Sciatic nerve (tissue), 2 donors: ENCODE measurements around the gene CES5A. TPM values are rescaled to one million over a fixed set of nuclear protein-coding genes. Genes with fewer than 3 reads are reported as not detected.
A peak's percentile ranks its signal among the peaks of the same experiment; 100 is the strongest.
"Not testable (repeated sequence)": the region's sequence is repeated elsewhere in the genome, so short reads cannot be mapped to it uniquely, and the experiment has no call there.

Experiments used
- ATAC-seq: fragments of 200-7000 bp; cut with Tn5 transposase; one replicate; pipeline ENCODE4 v1.9.1; 2020; ENCODE audit warnings: mild to moderate bottlenecking, moderate library complexity
- DNase-seq: peaks from one replicate; pipeline ENCODE4 v3.0.0-alpha.2; 2020; ENCODE audit warnings: low spot score
- intact Hi-C: fragments of 100-400 bp; cut with DNase I; formaldehyde crosslinking; loops from one replicate; pipeline ENCODE4 v1.14.2; 2022
- total RNA-seq: library from RNA; stranded (reverse); fragmentation: NEBNext Ultra II Directional; extraction: Animal tissue kit (Norgen Biotek cat#: 25700); gene quantifications from one replicate; pipeline ENCODE4 v1.2.1, GENCODE V29; 2021
- donor health status: DM: no; HTN: no; CAD: no.
- donor health status: DM: no; HTN: no; CAD: no.

The CES5A gene
- total RNA-seq, 1 donor from 2014 or later, result not detected

DNA sequence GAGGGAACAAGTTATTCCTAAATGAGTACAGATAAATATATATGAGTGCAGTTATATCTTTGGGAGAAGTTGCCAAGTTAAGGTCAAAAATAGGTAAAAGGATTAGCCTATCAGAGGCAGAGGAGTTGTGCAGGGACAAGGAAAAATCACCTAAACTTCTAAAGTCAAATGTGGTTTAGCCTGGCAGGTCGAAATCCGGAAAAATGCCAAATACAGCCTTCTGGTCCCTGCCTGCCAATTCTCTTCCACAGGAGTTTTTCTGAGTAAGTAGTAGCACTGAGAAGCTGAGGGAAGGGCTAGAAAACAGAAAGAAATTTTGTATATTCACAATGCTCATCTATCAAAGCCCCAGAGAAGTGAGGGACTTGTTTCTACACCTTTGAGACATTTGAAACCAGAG lies 17.6 kb upstream of the CES5A start:
- DNase-seq (no peak), ATAC-seq (no peak)
- intact Hi-C loops, result no loop called here

DNA sequence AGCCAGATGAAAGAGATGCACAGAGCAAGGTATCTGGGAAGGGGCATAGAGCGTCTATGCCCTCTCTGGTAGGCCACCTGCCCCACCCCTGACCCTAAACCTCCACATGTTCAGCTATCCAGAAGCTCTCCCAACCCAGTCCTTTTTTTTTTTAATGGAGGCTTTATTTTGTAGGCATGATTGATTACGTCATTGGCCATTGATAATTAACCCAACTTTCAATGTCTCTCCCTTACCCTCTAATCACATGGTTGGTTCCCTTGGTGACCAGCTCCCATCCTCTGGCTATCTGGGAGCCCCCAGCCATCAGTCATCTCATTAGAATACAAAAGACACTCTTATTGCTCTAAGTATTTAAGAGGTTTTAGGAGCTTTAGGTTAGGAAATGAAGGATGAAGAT lies 14.3 kb upstream of the CES5A start:
- ATAC-seq (no peak), DNase-seq (no peak)
- intact Hi-C loops, result no loop called here

DNA sequence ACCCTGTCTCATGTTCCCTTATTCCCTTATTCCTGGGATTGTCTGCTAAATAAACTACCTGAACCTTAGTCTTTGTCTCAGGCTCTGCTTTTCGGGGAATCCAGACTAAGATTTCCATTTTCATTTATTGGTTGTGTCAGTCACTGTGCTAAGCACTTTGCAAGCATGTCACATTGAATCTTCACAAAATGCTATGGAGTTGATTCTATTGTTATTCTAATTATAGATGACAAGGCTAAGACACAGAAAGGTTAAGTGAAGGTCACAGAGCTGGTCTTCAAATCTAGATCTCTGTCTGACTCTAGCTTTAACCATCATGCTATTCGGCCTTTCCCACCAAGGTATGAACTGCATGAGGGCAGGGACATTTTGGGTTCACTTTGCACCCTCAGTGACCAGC lies 13.4 kb upstream of the CES5A start:
- no peak for DNase-seq
- no peak for ATAC-seq

DNA sequence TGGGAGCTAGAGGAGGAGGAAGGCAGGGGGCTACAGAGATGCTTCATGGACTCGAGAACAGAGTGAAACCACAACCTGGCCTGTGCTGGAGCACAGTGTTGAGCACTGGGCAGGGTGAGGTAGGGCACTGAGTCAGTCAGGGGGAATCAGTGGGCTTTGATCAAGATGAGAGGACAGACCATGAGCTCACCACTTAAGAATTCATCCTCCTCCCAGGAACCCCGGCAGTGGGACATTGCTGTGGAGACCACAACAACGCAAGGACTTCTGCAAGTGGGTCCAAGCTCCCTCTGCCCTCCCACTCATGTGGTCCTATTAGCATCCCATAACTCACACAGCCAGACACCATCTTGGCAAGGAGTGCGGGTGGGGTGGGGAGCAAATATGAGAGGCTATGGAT lies 1.7 kb upstream of the CES5A start:
- ATAC-seq (no peak), DNase-seq (no peak)
- intact Hi-C loops, result no loop called here

More for the DNA sequence above, 13.4 kb upstream of the CES5A start:
- intact Hi-C loops, result no loop called here

DNA sequence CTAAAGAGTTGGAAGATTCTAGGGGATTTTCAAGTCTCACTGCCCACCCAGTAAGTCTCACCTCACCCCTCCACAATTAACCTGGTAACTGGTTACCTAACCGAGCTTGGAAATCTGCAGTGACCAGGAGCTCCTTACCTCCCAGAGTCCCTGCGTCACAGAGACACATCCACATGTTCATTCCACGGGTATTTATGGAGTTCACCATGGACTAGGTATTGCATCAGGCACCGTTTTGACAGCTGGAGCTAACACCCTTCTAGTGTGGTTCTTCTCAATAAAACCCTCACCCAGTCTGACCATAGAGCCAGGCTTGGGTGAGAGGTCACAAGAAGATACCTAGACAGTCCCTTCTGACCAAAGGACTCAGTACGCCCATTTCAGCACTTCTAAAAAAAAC lies 2.1 kb downstream of the CES5A start:
- ATAC-seq, result no peak
- intact Hi-C loops, result no loop called here

DNA sequence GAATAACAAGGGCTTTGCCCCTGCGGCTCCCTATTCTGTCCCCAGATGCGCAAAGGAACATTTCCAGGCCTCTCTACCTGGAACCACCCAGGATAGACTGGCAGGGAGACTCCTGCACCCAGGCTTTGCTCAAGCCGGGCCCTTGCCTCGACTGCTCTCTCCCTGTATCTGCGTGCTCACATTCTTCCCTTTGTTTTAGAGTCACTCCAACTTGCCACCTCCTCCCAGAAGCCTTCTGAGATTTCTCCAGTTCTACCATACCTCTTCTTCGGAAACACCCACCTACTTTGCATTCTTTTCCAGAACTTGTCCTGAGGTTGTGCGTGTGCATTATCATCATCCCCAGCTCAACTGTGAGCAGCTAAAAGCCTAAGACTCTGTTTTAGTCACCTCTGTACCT lies 3.0 kb downstream of the CES5A start:
- no peak for ATAC-seq

More for the DNA sequence above, 2.1 kb downstream of the CES5A start:
- no peak for DNase-seq

DNA sequence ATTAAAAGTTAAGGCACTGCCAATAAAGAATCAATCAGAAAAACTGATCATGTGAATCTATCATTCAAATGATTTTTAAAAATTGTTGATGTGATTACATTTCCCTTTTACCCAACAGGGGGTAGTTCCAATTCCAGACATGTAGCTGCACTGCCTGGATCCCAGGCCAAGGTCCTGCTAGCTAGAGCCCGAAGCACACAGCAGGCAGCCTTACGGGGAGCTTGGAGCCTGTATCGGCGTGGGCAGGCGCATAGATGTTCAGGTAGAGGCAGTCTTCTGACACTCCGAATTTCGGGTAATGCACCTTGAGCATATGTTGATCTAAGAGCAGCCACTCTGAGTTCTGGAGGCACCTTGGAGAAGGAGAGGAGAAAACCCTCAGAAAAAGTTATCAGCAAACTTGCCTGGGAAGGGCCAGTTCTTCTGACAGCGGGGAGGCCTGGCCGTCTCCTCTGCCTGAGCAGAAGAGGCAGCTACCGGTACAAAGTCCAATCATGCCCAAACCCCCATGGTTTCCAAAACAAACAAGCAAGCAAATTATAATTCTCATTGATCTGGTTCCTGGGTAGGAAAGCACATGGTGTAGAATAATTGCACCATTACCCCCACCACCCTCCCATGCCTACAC lies 3.6 kb downstream of the CES5A start:
- intact Hi-C loops, result no loop called here
- ATAC-seq, result no peak
- no peak for DNase-seq

More for the DNA sequence above, 3.0 kb downstream of the CES5A start:
- no peak for DNase-seq
- intact Hi-C loops, result no loop called here

DNA sequence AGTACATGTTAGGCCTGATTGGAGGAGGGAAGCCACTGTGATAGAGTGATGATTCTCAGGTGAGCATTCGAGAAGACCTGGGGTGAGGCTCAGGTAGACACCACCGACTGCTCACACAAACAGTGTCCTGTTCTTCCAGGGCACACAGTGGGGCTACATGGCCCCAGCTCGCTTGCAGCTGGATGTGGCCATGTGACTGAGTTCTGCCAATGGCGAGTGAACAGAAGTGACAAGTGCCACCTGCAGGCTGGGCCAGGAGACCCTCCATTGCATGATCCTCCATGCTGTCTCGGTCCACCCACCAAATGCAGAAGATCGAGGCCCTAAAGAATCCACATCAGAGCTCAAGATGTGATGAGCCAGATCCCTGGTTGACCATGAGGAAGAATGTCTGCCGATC lies 6.2 kb downstream of the CES5A start:
- ATAC-seq (no peak), DNase-seq (no peak)
- intact Hi-C loops, result no loop called here

DNA sequence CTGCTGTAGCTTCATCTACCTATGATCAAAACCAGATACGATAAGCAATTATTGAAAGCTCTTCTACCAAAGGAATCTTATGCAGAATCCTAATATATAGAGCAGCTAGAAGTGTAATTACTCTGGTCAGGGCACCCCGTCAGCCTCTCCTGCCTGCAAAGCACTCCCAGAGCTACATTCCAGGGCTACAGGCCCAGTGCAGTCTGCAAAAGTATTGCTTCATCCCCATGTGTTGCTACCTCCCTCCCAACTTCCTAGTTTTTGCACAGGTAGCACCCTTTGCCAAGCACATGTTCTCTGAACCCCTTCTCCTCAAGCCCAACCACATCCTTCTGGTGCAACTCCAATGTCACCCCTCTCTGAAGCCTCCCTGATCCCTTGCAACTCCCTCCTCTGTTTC lies 7.0 kb downstream of the CES5A start:
- intact Hi-C loops, result no loop called here
- ATAC-seq, result no peak
- DNase-seq, result no peak

DNA sequence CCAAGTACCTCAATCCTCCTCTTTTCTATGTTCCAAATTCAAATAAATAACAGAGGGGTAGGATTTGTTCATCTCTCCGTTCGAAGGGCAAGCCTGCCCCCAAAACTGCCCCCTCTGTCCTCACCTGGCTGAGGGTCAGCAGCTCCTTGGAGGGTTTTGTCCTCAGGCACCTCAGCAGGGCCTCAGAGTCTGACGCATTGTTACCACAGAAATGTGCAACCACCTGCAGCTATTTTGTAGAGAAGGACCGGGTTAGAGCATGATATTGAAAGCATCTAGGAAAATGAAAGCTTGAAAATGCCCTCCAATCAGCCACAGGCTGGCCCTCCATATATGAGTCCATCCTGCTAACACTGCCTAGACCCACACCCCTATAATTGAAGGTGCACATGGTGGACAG lies 13.9 kb downstream of the CES5A start:
- no peak for DNase-seq
- intact Hi-C loops, result no loop called here
- ATAC-seq, result no peak

DNA sequence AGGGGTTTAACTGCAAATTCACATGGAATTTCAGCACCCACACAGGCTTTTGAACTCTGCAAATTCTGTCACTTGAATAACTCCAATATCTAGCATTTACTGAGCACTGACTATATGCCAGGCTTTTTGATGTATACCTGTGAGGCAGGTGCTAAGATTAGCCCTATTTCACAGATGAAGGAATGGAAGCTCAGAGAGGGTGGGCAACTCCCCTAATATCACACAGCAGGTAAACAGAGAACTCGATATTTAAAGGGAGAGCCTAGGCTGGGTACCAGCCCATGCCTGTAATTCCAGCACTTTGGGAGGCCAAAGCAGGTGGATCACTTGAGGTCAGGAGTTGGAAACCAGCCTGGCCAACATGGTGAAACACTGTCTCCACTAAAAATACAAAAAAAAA lies 17.5 kb downstream of the CES5A start:
- intact Hi-C loops, DNase-seq, ATAC-seq: not testable (repeated sequence)

DNA sequence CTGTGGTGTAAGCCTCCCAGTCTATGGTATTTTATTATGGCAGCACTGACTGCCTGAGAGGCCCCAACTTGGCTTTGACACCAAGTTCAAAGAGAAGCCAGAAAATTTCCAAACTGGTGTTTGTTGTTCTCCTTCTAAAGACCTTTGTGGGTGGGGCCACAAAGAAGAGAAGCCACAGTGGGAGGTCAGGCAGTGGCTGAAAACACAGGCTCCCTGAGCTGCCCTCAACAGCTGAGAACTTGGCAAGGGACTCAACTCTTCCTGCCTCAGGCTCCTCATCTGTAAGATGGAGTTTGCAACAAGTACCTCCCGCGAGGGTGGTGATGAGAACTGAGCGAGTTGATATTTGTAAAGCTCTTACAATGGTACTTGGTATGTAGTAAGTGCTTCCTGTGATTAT lies 18.2 kb downstream of the CES5A start:
- no peak for DNase-seq
- intact Hi-C loops, result no loop called here
- no peak for ATAC-seq

DNA sequence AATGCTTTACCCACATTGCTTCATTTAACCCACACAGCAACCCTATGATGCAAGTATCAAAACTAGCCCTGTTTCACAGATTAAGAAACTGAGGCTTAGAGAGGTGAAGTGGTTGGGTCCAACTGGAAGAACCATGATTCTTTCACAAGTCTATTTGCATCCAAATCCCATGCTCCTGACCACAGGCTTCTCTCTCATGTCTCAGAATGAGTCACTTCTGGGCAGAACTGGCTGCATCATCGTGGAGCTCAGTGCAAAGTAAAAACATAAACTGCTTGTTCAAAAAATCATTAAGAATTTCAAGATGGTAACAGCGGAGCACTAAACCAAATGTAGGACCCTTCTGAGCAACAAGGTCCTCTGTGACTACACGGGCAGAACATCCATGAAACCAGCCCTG lies 22.1 kb downstream of the CES5A start:
- intact Hi-C loops, result no loop called here
- DNase-seq, result no peak
- ATAC-seq, result no peak

DNA sequence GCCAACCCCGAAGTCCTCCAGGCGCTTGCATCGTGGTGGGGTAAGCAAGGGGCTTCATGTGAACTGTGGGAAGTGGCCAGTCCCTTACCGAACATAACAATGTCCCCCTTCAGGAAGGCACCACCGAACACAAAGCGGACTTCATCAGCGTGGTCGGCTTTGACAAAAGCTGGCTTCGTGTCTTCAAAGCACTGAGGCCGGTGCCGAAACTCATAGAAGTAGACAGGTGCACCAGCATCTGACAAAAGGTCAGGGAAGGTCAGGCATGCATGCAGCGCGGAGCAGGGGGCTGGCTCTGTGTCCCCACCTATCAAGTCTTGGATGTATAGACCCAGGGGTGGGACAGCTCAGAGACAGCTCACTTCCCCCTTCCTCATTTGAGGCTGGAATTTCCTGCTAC lies 25.6 kb downstream of the CES5A start:
- intact Hi-C loops, result loop anchor here (10.0 kb wide), 2 partner anchors 135 to 385 kb away; no protein-coding TSS in a partner anchor
- DNase-seq, result no peak
- no peak for ATAC-seq

DNA sequence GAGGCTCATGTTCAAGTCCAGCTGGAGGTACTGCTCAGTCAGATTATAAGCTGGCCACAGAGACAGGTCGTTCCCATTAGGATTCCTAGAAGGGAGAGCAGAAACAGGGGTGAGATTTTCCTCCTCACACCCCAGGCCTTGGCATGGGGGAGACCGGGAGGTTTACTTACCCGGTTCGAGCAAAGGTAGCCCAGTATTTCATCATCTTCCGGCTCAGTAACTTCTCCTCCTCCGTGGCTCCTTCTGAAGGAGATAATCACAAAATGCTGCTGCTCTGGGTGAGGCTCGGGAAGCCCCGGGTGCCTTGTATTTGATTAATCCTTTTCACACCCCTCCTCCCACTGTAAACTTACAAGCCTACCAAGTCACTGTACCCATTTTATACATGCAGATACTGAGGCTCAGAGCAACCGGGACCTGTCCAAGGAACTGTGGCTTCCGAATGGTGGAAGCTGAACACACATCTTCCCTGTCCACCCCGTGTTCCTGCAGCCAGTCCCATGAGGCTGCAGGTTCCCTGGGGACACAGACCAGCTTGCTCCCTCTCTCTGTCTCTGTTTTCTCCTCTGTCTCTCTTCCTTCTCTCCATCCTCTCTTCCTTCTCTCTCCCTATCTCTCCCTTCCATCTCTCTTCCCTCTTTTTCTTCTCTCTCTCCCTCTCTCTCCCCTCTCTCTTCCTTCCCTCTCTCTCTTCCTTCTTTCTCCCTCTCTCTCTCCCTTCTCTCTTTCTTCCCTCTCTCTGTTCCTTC lies 28.4 kb downstream of the CES5A start:
- DNase-seq, result no peak
- ATAC-seq, result no peak
- intact Hi-C loops, result loop anchor here (10.0 kb wide), 2 partner anchors 132 to 382 kb away; no protein-coding TSS in a partner anchor

DNA sequence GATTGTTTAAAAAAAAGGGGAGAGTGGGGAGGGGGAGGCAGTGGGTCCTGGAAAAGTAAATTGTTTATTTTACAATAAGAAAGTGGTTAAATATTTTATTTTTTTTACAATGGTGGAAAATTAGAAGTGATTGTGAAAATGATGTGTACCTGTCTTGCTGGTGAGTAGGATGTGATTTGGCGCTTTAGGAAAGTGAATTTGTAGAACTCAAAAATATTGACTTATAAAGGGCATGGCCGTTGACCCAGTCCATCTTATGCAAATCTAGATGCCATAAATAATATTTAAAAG lies 32.1 kb downstream of the CES5A start:
- ATAC-seq (no peak), DNase-seq (no peak)
- intact Hi-C loops, result loop anchor here (10.0 kb wide), 2 partner anchors 128 to 378 kb away; no protein-coding TSS in a partner anchor

DNA sequence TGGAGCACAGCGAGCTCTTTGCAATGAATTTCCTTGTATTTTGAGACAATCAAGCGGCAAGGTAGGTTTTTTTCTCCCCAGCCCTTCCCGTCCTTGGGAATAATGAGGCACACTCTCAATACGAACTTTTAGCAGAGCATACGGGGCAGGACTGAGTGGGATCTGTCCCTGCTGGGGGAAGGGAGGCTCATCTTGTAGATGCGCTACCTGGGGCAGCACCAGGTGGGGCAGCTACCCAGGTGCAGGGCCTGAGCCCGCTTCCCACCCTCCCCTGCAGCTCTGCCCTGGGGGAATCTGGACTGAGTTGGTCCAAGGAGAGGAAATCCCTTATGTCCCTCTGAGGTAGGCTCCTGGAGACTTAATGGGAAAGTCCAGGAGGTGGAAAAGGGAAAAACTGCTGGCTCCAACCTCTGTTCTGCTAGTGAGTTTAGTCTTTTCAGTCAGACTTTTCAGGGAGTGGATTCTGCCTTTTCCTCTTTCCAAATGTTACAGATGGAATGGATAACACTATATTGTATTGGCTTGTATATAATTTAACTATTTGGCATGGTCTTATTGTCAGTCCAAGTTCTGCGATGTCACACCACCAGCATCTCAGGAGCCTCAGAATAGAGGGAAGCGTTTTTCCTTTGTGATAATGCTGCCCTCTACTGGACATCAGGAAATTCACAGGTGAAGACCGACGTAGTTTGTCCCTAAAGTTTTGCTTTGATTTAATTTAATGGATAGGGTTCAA lies 32.6 kb downstream of the CES5A start:
- ATAC-seq, result peak; percentile 77
- DNase-seq, result no peak
- intact Hi-C loops, result loop anchor here (10.0 kb wide), 2 partner anchors 128 to 378 kb away; no protein-coding TSS in a partner anchor

DNA sequence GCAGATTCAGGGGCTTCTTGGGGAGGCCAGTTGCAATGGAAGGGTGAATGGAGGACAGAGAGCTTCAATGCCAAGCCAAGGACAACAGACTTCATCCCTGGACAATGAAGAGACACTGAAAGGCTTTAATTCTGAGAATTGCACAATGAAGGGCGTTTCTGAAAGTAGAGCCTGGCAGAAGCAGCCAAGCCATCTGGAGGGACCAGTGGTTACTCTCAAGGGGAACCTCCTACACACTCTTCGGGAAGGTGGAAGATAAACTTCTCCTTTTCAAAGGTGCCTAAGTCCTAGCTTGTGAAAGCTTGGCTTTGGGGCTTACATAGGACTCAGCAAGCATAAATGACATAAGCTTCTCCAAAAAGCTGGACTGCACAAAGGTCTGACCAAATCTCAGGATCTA lies 36.1 kb downstream of the CES5A start:
- intact Hi-C loops, result no loop called here
- DNase-seq (no peak), ATAC-seq (peak; percentile 48)

DNA sequence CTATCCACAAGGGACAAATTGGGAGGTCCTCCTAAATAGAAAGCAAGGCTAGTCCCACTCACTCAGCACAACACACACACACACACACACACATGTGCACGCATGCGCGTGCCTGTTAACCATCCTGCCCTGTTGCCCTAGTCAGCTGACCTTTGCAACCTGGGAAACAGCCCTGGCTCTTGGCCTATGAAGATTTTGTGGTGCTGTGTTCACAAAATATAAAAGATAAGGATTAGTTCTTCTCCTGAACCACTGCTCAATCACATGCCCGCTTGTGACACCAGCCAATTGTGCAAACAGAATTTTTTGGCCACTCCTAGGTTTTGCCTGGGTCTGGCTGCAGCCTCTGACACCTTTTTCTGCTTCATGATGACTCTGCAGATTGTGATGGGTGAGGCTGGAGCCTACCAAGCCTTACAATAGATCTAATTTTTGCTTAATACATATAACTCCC lies 39.0 kb downstream of the CES5A start:
- peak; percentile 42 for ATAC-seq
- intact Hi-C loops, result no loop called here

DNA sequence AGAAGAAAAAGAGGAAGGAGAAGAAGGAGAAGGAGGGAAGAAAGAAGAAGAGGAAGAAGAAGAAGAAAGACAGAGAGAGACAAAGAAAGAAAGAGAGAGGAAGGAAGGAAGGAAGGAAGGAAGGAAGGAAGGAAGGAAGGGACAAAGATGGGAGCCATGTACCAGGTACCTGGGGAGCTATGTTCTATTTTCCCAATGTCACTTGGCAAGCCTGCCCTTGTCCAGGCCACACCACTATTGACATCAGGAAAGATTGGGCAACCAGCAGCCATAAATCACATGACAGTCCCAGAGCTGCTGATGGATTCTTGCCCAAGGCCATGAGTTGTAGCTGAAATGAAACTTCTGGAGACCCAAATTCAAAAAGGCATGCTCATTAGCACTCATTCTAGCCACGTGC lies 39.6 kb downstream of the CES5A start:
- peak; percentile 67 for DNase-seq
- intact Hi-C loops, result no loop called here
- ATAC-seq, result peak; percentile 75

More for the DNA sequence above, 39.0 kb downstream of the CES5A start:
- no peak for DNase-seq
